GM08714 (cell line): ENCODE results near the gene CDC14A.
"Not testable (repeated sequence)": the region's sequence is repeated elsewhere in the genome, so short reads cannot be mapped to it uniquely, and the experiment has no call there.

Source experiments
- H3K4me3 ChIP-seq: fragments of 200-500 bp; sonication (Bioruptor generic); 2 replicates; pipeline ENCODE4 v1.5.1; 2014; ENCODE audit warnings: mild to moderate bottlenecking, low read length, inconsistent platforms
- ZNF274 ChIP-seq: IDR thresholded peaks from 2 replicates; pipeline ENCODE4 v1.6.1; 2012; ENCODE audit warnings: mild to moderate bottlenecking, low read depth, low read length

Gene CDC14A

GRCh38 chr1:100391675-100392074, 39.4 kb downstream of the CDC14A start:
- no peak for TF ChIP-seq ZNF274
- no peak overlapping the region for H3K4me3 ChIP-seq

DNA sequence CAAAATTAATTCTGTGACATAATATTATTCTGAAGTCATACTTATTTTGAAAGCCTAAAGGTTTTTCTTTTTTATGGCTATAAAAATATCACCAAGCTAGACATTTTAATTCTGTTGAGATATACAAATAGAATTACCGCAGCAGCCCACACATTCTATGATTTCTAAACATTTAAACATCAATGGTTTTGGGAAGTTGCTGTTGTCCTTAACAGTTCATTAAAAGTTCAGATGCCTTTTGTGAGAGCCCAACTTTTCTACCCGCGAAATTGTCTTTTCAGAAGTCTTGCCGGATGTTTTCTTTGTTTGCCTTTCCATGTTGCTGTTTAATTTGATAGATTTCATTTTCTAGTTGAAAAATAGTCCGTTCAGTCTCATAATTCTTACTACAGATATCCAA, 40.5 kb downstream of the CDC14A start:
- TF ChIP-seq ZNF274: no peak
- no peak overlapping the region for H3K4me3 ChIP-seq

DNA sequence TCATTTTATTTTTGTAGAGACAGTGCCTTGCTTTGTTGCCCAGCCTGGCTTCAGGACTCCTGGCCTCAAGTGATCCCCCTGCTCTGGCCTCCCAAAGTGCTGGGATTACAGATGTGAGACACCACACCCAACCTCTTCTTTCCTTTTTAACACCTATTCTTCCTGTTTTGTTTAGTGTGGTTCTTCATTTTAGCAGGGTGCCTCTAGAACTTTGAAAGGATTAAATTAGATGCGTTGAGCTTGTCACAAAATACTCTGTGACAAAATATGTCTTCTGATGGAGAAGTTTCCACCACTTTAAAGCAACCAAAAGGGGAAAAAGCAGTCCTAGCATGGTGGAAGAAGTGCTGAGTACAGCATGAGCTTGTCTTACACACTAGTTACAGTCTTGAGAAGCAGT, 42.0 kb downstream of the CDC14A start:
- no peak overlapping the region for H3K4me3 ChIP-seq
- TF ChIP-seq ZNF274: no peak

GRCh38 chr1:100395913-100396312, 43.6 kb downstream of the CDC14A start:
- H3K4me3 ChIP-seq: no peak overlapping the region
- TF ChIP-seq ZNF274: no peak

- H3K4me3 ChIP-seq: no peak overlapping the region
- no peak for TF ChIP-seq ZNF274
Observed at GRCh38 chr1:100396651-100397050, 44.3 kb downstream of the CDC14A start.

DNA sequence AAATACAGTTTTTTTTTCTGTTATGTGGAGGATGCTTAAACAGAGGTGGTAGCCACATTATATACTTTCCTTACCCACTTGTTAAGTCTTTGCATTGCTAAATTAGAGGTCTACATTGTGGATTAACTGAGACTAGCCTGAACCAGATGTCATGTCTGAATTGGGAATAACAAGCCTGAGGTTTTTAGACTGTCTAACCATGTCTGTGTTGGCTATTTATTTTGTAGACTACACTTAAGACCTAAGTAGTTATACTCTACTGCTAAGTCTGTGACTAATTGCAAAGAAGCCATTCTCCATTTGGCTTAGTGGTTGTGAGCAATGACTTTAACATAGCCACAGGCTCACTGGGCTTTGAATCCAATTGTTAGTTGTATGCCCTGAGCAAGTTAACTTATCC, 45.4 kb downstream of the CDC14A start:
- TF ChIP-seq ZNF274: no peak
- H3K4me3 ChIP-seq: no peak overlapping the region

- no peak overlapping the region for H3K4me3 ChIP-seq
Observed at GRCh38 chr1:100398648-100399047, 46.3 kb downstream of the CDC14A start.

GRCh38 chr1:100400404-100400803, 48.1 kb downstream of the CDC14A start:
- H3K4me3 ChIP-seq: no peak overlapping the region
- TF ChIP-seq ZNF274: no peak

More at GRCh38 chr1:100398648-100399047, 46.3 kb downstream of the CDC14A start:
- no peak for TF ChIP-seq ZNF274

GRCh38 chr1:100404821-100405220, 52.5 kb downstream of the CDC14A start:
- H3K4me3 ChIP-seq: no peak overlapping the region
- TF ChIP-seq ZNF274: no peak

- H3K4me3 ChIP-seq: not testable (repeated sequence)
Observed at GRCh38 chr1:100405902-100406301, 53.6 kb downstream of the CDC14A start.

DNA sequence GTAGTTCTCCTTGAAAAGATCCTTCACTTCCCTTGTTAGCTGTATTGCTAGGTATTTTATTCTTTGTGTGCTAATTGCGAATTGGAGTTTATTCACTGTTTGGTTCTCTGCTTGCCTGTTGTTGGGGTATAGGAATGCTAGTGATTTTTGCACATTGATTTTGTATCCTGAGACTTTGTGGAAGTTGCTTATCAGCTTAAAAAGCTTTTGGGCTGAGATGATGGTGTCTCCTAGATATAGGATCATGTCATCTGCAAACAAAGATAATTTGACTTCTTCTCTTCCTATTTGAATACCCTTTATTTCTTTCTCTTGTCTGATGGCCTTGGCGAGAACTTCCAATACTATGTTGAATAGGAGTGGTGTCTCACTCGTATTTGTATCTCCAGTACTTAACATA, 55.1 kb downstream of the CDC14A start:
- H3K4me3 ChIP-seq: not testable (repeated sequence)

DNA sequence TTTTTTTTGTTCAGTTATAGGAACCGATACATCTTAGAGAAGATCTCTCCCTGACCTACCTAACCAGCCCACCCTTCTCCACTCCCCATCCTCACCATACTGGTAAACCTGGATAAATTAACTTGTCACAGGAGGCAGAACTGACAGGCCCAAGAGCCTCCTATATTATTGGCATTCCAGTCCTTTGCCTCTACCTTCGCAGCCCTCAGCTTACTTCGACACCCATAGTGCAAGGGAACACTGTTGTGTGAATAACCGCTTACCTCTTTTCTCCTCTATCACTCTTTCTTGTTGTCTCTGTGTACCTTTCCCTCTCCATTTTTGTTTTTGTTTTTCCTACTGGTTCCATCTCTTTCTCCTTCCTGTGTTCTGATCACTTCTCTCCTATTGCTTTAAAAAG, 58.7 kb downstream of the CDC14A start:
- no peak overlapping the region for H3K4me3 ChIP-seq
- TF ChIP-seq ZNF274: no peak

DNA sequence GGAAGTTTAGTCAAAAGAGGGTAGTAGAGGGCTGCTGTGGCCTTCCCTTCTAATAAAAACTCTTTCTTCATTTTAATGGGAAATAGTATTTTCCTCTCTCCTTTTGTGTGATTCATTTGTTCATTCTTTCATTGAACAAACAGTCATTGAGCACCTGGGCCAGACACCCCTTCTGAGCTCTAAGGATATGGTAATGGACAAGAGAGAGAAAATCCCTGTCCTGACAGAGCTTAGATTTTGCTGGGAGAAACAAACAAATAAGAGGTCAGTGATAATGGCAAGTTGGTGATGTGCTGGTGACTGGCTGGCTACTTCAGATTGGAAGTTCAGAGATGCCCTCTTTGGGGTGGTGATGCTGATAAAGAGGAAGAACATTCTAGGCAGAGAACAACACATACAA, 59.3 kb downstream of the CDC14A start:
- no peak overlapping the region for H3K4me3 ChIP-seq
- TF ChIP-seq ZNF274: no peak

GRCh38 chr1:100413035-100413434, 60.7 kb downstream of the CDC14A start:
- H3K4me3 ChIP-seq: no peak overlapping the region
- no peak for TF ChIP-seq ZNF274

DNA sequence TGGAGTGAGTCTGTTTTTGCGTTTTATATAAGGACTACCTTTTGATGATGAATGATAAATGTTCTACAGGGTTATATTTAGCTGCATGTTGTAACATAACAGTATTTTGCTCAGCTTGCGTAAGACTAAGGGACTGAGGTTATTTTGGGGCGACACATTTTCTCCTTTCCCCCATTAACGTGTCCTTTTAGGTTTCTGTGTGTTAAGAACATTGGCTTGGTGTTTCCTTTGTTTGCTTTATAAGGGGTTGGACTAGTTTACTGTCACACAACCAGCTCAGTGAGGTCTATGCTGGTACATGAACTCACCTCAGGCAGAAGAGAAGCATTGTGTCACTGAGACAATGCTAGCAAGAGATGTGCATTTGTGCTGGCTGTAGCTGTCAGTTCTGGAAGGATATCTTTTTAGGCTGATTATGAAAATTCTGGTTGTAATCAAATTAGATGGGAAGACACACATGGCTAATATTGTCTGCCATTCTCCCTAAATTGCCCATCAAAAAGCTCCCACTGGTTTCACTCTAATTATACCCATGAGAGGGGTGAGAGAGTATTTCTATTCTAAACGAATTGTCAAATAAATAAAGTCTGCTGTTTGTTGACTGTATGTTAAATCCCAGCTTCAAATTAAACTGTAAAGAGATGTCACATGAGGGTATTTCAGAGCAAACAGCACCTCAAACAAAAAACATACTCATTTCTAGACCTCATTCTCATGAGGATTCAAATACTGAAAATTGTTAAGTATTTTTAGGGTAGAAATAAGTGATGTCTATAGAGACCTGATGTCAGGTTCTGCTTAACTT, 62.6 kb downstream of the CDC14A start:
- TF ChIP-seq ZNF274: no peak
- H3K4me3 ChIP-seq: no peak overlapping the region

DNA sequence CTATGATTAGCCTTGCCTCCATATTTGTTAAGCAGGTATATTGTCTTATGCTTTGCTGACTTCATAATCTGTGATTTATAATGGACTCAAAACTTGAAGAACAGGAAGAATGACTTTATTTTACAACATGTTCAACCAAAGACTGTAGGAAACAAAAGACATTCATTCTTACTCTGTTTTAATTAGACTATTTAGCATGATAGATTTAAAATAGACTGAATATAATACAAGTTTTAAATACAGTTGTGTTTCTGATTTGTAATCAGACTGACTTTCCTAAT, 63.1 kb downstream of the CDC14A start:
- no peak for TF ChIP-seq ZNF274
- H3K4me3 ChIP-seq: no peak overlapping the region
